Omental fat pad (tissue), 4 donors: ENCODE measurements around the gene FMN1. TPM values are rescaled to one million over a fixed set of nuclear protein-coding genes. Genes with fewer than 3 reads are reported as not detected.

Experiments
- ATAC-seq: fragments of 150-250 bp; one replicate; pipeline ENCODE4 v1.9.1; 2016; ENCODE audit warnings: mild to moderate bottlenecking, moderate library complexity; ENCODE audit not compliant: low FRiP score
- DNase-seq: peaks from one replicate; pipeline ENCODE4 v3.0.0-alpha.2; 2019; ENCODE audit warnings: low spot score
- CTCF ChIP-seq, 3 donors: fragments of 450-650 bp; IDR thresholded peaks; one replicate each; pipeline ENCODE4 v1.5.1; 2016 to 2017; ENCODE audit warnings: antibody characterized with exemption in 3 of 3, mild to moderate bottlenecking in 3 of 3, moderate library complexity in 2 of 3
- total RNA-seq, 4 donors: library from RNA; depleted of rRNA; stranded (reverse); fragments of >200 nt; gene quantifications; one replicate each; pipeline ENCODE4 v1.1.0, GENCODE V29; 2016

Gene FMN1
- total RNA-seq, 4 donors from 2014 or later = 19.9 to 35.5 (median 28.5) TPM

- DNase-seq (no peak), ATAC-seq (no peak)
These were observed 86.0 kb downstream of the FMN1 start for GRCh38 chr15:33108518-33108917.

GRCh38 chr15:33107950-33108349 is 86.6 kb downstream of the FMN1 start:
- TF ChIP-seq CTCF (IDR thresholded peaks at IDR 0.05) = no peak
- DNase-seq (no peak), ATAC-seq (no peak)

More at GRCh38 chr15:33108518-33108917, 86.0 kb downstream of the FMN1 start:
- TF ChIP-seq CTCF (IDR thresholded peaks at IDR 0.05) = no peak

- ATAC-seq = no peak
- no peak for DNase-seq
- no peak for TF ChIP-seq CTCF (IDR thresholded peaks at IDR 0.05)
These were observed 90.3 kb downstream of the FMN1 start for GRCh38 chr15:33104212-33104611.

GRCh38 chr15:33101036-33101435 is 93.5 kb downstream of the FMN1 start:
- DNase-seq = no peak
- ATAC-seq = no peak
- TF ChIP-seq CTCF (IDR thresholded peaks at IDR 0.05) = no peak

- TF ChIP-seq CTCF (IDR thresholded peaks at IDR 0.05) = no peak
- DNase-seq (no peak), ATAC-seq (no peak)
These were observed 94.2 kb downstream of the FMN1 start for GRCh38 chr15:33100314-33100713.

GRCh38 chr15:33099739-33100138 is 94.8 kb downstream of the FMN1 start:
- DNase-seq (no peak), ATAC-seq (no peak)
- TF ChIP-seq CTCF (IDR thresholded peaks at IDR 0.05) = no peak

GRCh38 chr15:33099213-33099612 is 95.3 kb downstream of the FMN1 start:
- no peak for DNase-seq
- no peak for TF ChIP-seq CTCF (IDR thresholded peaks at IDR 0.05)
- no peak for ATAC-seq
